SK-N-SH treated with all-trans-retinoic acid at 6 μM for 48 hours (cell line): Measurements from ENCODE around the gene CHST9.
"Not testable (repeated sequence)": the region's sequence is repeated elsewhere in the genome, so short reads cannot be mapped to it uniquely, and the experiment has no call there.

Source experiments
- ESRRG ChIP-seq: fragments of 250-450 bp; sonication (Bioruptor Pico); IDR thresholded peaks from 2 replicates; pipeline ENCODE4 v1.6.1; 2021; ENCODE audit warnings: mild to moderate bottlenecking
- ZFP3 ChIP-seq: fragments of 250-450 bp; sonication (Bioruptor Pico); IDR thresholded peaks from 2 replicates; pipeline ENCODE4 v1.5.0; 2020; ENCODE audit warnings: mild to moderate bottlenecking, moderate library complexity
- ZFP30 ChIP-seq: fragments of 450-650 bp; formaldehyde crosslinking; IDR thresholded peaks from 2 replicates; pipeline ENCODE4 v1.5.0; 2022; ENCODE audit warnings: mild to moderate bottlenecking, moderate library complexity
- TF ChIP-seq, protein P1 (sequence below): fragments of 250-450 bp; sonication (Bioruptor Pico); IDR thresholded peaks from 2 replicates; pipeline ENCODE4 v1.8.0; 2020; ENCODE audit warnings: mild to moderate bottlenecking, moderate library complexity, borderline replicate concordance

DNA sequence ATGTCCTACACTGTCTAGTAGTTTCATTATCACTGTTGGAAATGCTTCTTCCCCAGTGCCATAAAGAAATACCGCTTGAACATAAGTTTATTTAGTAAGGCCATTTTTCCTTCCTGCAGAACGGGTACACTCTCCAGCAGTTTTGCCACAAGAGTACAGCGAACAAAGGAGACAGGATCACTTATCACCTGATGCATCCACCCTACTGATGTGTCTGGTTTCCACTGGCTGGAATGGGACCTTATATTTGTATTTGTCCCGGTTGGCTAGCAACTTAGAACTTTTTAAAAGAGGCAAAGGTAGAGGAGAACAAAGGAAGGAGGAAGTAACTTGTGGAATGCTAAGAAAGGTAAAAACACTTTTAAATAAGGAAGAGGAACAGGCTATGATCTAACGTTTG lies 46.1 kb upstream of the CHST9 start:
- not testable (repeated sequence) for TF ChIP-seq ESRRG, ZFP3, ZFP30 (CRISPR knock-in tag)
- TF ChIP-seq, protein P1, sequence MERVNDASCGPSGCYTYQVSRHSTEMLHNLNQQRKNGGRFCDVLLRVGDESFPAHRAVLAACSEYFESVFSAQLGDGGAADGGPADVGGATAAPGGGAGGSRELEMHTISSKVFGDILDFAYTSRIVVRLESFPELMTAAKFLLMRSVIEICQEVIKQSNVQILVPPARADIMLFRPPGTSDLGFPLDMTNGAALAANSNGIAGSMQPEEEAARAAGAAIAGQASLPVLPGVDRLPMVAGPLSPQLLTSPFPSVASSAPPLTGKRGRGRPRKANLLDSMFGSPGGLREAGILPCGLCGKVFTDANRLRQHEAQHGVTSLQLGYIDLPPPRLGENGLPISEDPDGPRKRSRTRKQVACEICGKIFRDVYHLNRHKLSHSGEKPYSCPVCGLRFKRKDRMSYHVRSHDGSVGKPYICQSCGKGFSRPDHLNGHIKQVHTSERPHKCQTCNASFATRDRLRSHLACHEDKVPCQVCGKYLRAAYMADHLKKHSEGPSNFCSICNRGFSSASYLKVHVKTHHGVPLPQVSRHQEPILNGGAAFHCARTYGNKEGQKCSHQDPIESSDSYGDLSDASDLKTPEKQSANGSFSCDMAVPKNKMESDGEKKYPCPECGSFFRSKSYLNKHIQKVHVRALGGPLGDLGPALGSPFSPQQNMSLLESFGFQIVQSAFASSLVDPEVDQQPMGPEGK (CRISPR knock-in tag), result not testable (repeated sequence)
